Upper lobe of left lung (tissue), 4 donors: Measurements from ENCODE around the gene STK10.

Experiments
- POLR2A ChIP-seq, 4 donors: fragments of 450-650 bp; IDR thresholded peaks; one replicate each; pipeline ENCODE4 v1.5.1; 2016 to 2017; ENCODE audit warnings: antibody characterized with exemption in 4 of 4, mild to moderate bottlenecking in 2 of 4
- POLR2AphosphoS5 ChIP-seq, 2 donors: sonication (generic); formaldehyde crosslinking; IDR thresholded peaks; one replicate each; pipeline ENCODE4 v1.5.1; 2017; ENCODE audit warnings: antibody characterized with exemption in 2 of 2
- TF ChIP-seq, protein P1 (sequence below), 6 experiments: fragments of 450-650 bp in 4 of 6; fragments of 200-600 bp in 2 of 6; sonication (generic) in 2 of 6; IDR thresholded peaks; one replicate each; pipeline ENCODE4 v1.5.1; 2016 to 2019; ENCODE audit warnings: antibody characterized with exemption in 6 of 6

DNA sequence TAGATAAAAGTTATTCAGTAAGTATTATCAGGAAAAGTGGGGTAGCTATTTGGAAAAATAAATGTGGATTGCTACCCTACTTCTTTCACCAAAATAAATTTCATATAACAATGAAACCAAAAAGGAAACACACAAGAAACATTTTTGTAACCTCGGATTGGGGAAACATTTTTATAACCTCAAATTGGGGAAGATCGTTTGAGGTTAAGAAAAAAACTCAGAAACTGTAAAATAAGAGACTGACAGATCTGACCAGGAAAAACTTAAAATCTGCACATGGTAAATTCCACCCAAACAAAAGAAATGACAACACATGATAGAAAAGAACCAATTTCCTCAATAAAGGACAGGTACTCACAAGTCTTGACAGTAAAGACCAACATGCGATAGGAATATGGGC lies 19.5 kb upstream of the STK10 start:
- TF ChIP-seq, protein P1, sequence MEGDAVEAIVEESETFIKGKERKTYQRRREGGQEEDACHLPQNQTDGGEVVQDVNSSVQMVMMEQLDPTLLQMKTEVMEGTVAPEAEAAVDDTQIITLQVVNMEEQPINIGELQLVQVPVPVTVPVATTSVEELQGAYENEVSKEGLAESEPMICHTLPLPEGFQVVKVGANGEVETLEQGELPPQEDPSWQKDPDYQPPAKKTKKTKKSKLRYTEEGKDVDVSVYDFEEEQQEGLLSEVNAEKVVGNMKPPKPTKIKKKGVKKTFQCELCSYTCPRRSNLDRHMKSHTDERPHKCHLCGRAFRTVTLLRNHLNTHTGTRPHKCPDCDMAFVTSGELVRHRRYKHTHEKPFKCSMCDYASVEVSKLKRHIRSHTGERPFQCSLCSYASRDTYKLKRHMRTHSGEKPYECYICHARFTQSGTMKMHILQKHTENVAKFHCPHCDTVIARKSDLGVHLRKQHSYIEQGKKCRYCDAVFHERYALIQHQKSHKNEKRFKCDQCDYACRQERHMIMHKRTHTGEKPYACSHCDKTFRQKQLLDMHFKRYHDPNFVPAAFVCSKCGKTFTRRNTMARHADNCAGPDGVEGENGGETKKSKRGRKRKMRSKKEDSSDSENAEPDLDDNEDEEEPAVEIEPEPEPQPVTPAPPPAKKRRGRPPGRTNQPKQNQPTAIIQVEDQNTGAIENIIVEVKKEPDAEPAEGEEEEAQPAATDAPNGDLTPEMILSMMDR (IDR thresholded peaks at IDR 0.05), result no peak
- TF ChIP-seq POLR2A (IDR thresholded peaks at IDR 0.05), result no peak
- TF ChIP-seq POLR2AphosphoS5 (IDR thresholded peaks at IDR 0.05), result no peak
